H1 (cell line): ENCODE results near the gene KIF5A. TPM values are rescaled to one million over a fixed set of nuclear protein-coding genes. Genes with fewer than 3 reads are reported as not detected.

Experiments
- BACH1 ChIP-seq: IDR thresholded peaks from 2 replicates; pipeline ENCODE4 v1.6.1; 2012; ENCODE audit warnings: low read length, improper control_type of control experiment
- BCL11A ChIP-seq, 2 experiments: IDR thresholded peaks; one replicate each; pipeline ENCODE4 v1.6.1; 2011; ENCODE audit warnings: low read depth in 2 of 2, low read length in 2 of 2, mild to moderate bottlenecking in 2 of 2
- CHD1 ChIP-seq: IDR thresholded peaks from 2 replicates; pipeline ENCODE4 v1.6.1; 2012; ENCODE audit warnings: low read depth, low read length, improper control_type of control experiment
- CTBP2 ChIP-seq: IDR thresholded peaks from 2 replicates; pipeline ENCODE4 v1.7.0; 2011; ENCODE audit warnings: borderline replicate concordance, mild to moderate bottlenecking, moderate library complexity, mixed read lengths, low read length; ENCODE audit not compliant: insufficient read depth, insufficient read length
- CTCF ChIP-seq, 3 experiments: IDR thresholded peaks; 1 replicate in 2 of 3; 2 replicates in 1 of 3; pipeline versions ENCODE4 v1.5.1 to v1.6.1; 2011; ENCODE audit warnings: low read length in 3 of 3, mild to moderate bottlenecking in 3 of 3, inconsistent platforms in 2 of 3, low read depth in 1 of 3, moderate library complexity in 1 of 3; ENCODE audit not compliant: insufficient read depth in 1 of 3; ENCODE audit errors: control extremely low read depth in 1 of 3
- EGR1 ChIP-seq: IDR thresholded peaks from 2 replicates; pipeline ENCODE4 v1.6.1; 2011; ENCODE audit warnings: low read depth, low read length, borderline replicate concordance
- EP300 ChIP-seq, 2 experiments: IDR thresholded peaks; 1 replicate in 1 of 2; 2 replicates in 1 of 2; pipeline ENCODE4 v1.6.1; 2011 to 2012; ENCODE audit warnings: low read depth in 2 of 2, low read length in 2 of 2, mild to moderate bottlenecking in 2 of 2, borderline replicate concordance in 1 of 2, inconsistent platforms in 1 of 2, moderate library complexity in 1 of 2
- HDAC2 ChIP-seq, 2 experiments: fragments of 300-600 bp in 1 of 2; sonication (generic) in 1 of 2; IDR thresholded peaks; 2 replicates each; pipeline ENCODE4 v1.6.1; 2011 to 2012; ENCODE audit warnings: low read depth in 2 of 2, low read length in 2 of 2, mild to moderate bottlenecking in 2 of 2, moderate library complexity in 2 of 2, borderline replicate concordance in 1 of 2, inconsistent platforms in 1 of 2
- KDM5A ChIP-seq: fragments of 200-600 bp; IDR thresholded peaks from 2 replicates; pipeline ENCODE4 v1.7.1; 2012; ENCODE audit warnings: mild to moderate bottlenecking, low read length, inconsistent platforms, mixed read lengths
- NRF1 ChIP-seq: IDR thresholded peaks from 2 replicates; pipeline ENCODE4 v1.6.1; 2011; ENCODE audit warnings: mild to moderate bottlenecking, low read depth, low read length, improper control_type of control experiment
- POLR2A ChIP-seq, 2 experiments: IDR thresholded peaks; 1 replicate in 1 of 2; 2 replicates in 1 of 2; pipeline ENCODE4 v1.6.1; 2011; ENCODE audit warnings: low read depth in 2 of 2, low read length in 2 of 2, mild to moderate bottlenecking in 2 of 2; ENCODE audit errors: control extremely low read depth in 1 of 2
- SIX5 ChIP-seq: IDR thresholded peaks from 2 replicates; pipeline ENCODE4 v1.6.1; 2011; ENCODE audit warnings: mild to moderate bottlenecking, low read depth, low read length
- SP4 ChIP-seq: IDR thresholded peaks from 2 replicates; pipeline ENCODE4 v1.6.1; 2012; ENCODE audit warnings: low read length, inconsistent platforms
- TAF1 ChIP-seq: IDR thresholded peaks from 2 replicates; pipeline ENCODE4 v1.6.1; 2011; ENCODE audit warnings: mild to moderate bottlenecking, low read depth, low read length
- TBP ChIP-seq: IDR thresholded peaks from 2 replicates; pipeline ENCODE4 v1.6.1; 2011; ENCODE audit warnings: low read depth, low read length, improper control_type of control experiment
- YY1 ChIP-seq: IDR thresholded peaks from 2 replicates; pipeline ENCODE4 v1.6.1; 2011; ENCODE audit warnings: low read depth, mild to moderate bottlenecking, low read length
- polyA plus RNA-seq, 7 experiments: library from polyadenylated mRNA; depleted of rRNA in 3 of 7; stranded (reverse) in 5 of 7; unstranded in 2 of 7; fragments of >200 nt in 5 of 7; fragments of 200-250 nt in 2 of 7; gene quantifications; 1 replicate in 5 of 7; 2 replicates in 1 of 7; 4 replicates in 1 of 7; pipeline versions ENCODE4 v1.2.1 to v1.2.3, GENCODE V29; 2011 to 2013; ENCODE audit warnings: missing spikeins in 2 of 7, mixed read lengths in 2 of 7
- total RNA-seq: library from RNA; stranded (reverse); fragmentation: NEBNext Ultra II Directional; extraction: Animal tissue kit (Norgen Biotek cat#: 25700); gene quantifications from 2 replicates; pipeline ENCODE4 v1.2.1, GENCODE V29; 2021
- TF ChIP-seq, protein P1 (sequence below): IDR thresholded peaks from 2 replicates; pipeline ENCODE4 v1.6.1; 2012; ENCODE audit warnings: low read length, inconsistent platforms

KIF5A gene
- total and polyA plus RNA-seq, 2 of the 8 experiments (the other 6 are each of a cell fraction or from before 2014, with no cell fraction given), result 10.7 to 21.9 TPM

- TF ChIP-seq BCL11A (IDR thresholded peaks at IDR 0.05; ENCODE audit: low read depth in 2 of 2, low read length in 2 of 2), result no peak
- TF ChIP-seq HDAC2 (IDR thresholded peaks at IDR 0.05; ENCODE audit: borderline replicate concordance in 1 of 2, low read depth in 2 of 2, low read length in 2 of 2), result peak; percentile 65 to 100; a peak in 2 of 4 replicates
- TF ChIP-seq, protein P1, sequence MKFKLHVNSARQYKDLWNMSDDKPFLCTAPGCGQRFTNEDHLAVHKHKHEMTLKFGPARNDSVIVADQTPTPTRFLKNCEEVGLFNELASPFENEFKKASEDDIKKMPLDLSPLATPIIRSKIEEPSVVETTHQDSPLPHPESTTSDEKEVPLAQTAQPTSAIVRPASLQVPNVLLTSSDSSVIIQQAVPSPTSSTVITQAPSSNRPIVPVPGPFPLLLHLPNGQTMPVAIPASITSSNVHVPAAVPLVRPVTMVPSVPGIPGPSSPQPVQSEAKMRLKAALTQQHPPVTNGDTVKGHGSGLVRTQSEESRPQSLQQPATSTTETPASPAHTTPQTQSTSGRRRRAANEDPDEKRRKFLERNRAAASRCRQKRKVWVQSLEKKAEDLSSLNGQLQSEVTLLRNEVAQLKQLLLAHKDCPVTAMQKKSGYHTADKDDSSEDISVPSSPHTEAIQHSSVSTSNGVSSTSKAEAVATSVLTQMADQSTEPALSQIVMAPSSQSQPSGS, result peak; percentile 44; the same call in 1 of the 2 replicates
- no peak for TF ChIP-seq CTCF (IDR thresholded peaks at IDR 0.05; ENCODE audit: control extremely low read depth in 1 of 3, insufficient read depth in 1 of 3, low read depth in 1 of 3, low read length in 3 of 3)
- no peak; the same call in 1 of the 2 replicates for TF ChIP-seq TBP
- TF ChIP-seq BACH1, result 0 out of 2 replicates have a peak, but pooled peaks have one; percentile 42
- TF ChIP-seq CHD1, result no peak
- peak in 1 of 2 experiments; percentile 73; a peak in 1 of 3 replicates for TF ChIP-seq EP300 (IDR thresholded peaks at IDR 0.05; ENCODE audit: borderline replicate concordance in 1 of 2, low read depth in 2 of 2, low read length in 2 of 2)
- TF ChIP-seq POLR2A (IDR thresholded peaks at IDR 0.05; ENCODE audit: control extremely low read depth in 1 of 2, low read depth in 2 of 2, low read length in 2 of 2), result peak in 1 of 2 experiments; percentile 47; a peak in 1 of 3 replicates
- no peak for TF ChIP-seq SP4
- TF ChIP-seq KDM5A, result no peak
- TF ChIP-seq SIX5, result no peak
- TF ChIP-seq NRF1, result peak; percentile 74
- peak; percentile 100 for TF ChIP-seq CTBP2
- peak; percentile 10; the same call in 1 of the 2 replicates for TF ChIP-seq YY1
- TF ChIP-seq TAF1, result peak; percentile 55; the same call in 1 of the 2 replicates
- no peak for TF ChIP-seq EGR1
- TF ChIP-seq, all 59 proteins: peak for 16
These were observed 27.6 kb upstream of the KIF5A start, which contains the start of gene MBD6 (continued) for GRCh38 chr12:57522011-57522886.
